Immature natural killer cell (primary cell): ENCODE measurements around the gene CAPZB. TPM values are rescaled to one million over a fixed set of nuclear protein-coding genes. Genes with fewer than 3 reads are reported as not detected.

ENCODE experiments used
- polyA plus RNA-seq, 3 donors: library from polyadenylated mRNA; unstranded; fragments of 300-500 nt; fragmentation: Illumina TruSeq; gene quantifications; one replicate each; pipeline ENCODE4 v1.2.3, GENCODE V29; 2021

CAPZB gene
- polyA plus RNA-seq, 3 donors from 2014 or later = 447 to 644 (median 455) TPM

Other genes starting within 250 kb of the CAPZB start
- 10 to 100 TPM; 18.6 to 44.1 (median 32.2) TPM for gene EMC1, start 234.0 kb downstream of the CAPZB start, polyA plus RNA-seq
- 10 to 100 TPM in 2 of 3 donors, 1 to 10 TPM in 1; 9.1 to 21.8 (median 17.1) TPM for gene MRTO4, start 233.7 kb downstream of the CAPZB start, polyA plus RNA-seq
- gene AKR7A3, start 196.8 kb downstream of the CAPZB start, polyA plus RNA-seq = not detected
- 100 to 1,000 TPM; 130 to 217 (median 153) TPM for gene AKR7A2, start 173.4 kb downstream of the CAPZB start, polyA plus RNA-seq
- gene SLC66A1, start 173.2 kb downstream of the CAPZB start, polyA plus RNA-seq = 10 to 100 TPM in 1 of 3 donors, 1 to 10 TPM in 2; 2.4 to 10.2 (median 3.3) TPM
- 1 to 10 TPM in 1 of 3 donors, under 1 TPM in 1, not detected in 1; 0.44 to 2.7 TPM for gene NBL1, start 158.8 kb upstream of the CAPZB start, polyA plus RNA-seq
- not detected for gene HTR6, start 179.3 kb upstream of the CAPZB start, polyA plus RNA-seq